Uterus (tissue), 4 donors: ENCODE measurements around the gene HELT. TPM values are rescaled to one million over a fixed set of nuclear protein-coding genes. Genes with fewer than 3 reads are reported as not detected.

Experiments used
- DNase-seq, 2 donors: peaks; one replicate each; pipeline ENCODE4 v3.0.0-alpha.2; 2019 to 2020
- H3K27ac ChIP-seq, 2 donors: fragments of 200-600 bp; sonication (generic); 1 replicate in 1 of 2; 2 replicates in 1 of 2; pipeline ENCODE4 v1.5.1; 2016 to 2018
- H3K27me3 ChIP-seq, 2 donors: fragments of 200-600 bp; sonication (generic); one replicate each; pipeline ENCODE4 v1.5.1; 2018 to 2019; ENCODE audit warnings: control low read depth in 1 of 2
- H3K36me3 ChIP-seq, 2 donors: fragments of 200-600 bp; sonication (generic); one replicate each; pipeline ENCODE4 v1.5.1; 2019; ENCODE audit warnings: control low read depth in 1 of 2
- H3K4me1 ChIP-seq, 2 donors: fragments of 200-600 bp; sonication (generic); one replicate each; pipeline ENCODE4 v1.5.1; 2018 to 2019; ENCODE audit warnings: control low read depth in 1 of 2
- H3K4me3 ChIP-seq, 2 donors: fragments of 200-600 bp; sonication (generic); 1 replicate in 1 of 2; 2 replicates in 1 of 2; pipeline ENCODE4 v1.5.1; 2018 to 2019; ENCODE audit warnings: mild to moderate bottlenecking in 1 of 2
- H3K9me3 ChIP-seq, 2 donors: fragments of 200-600 bp; sonication (generic); one replicate each; pipeline ENCODE4 v1.5.1; 2019; ENCODE audit warnings: control low read depth in 1 of 2
- POLR2A ChIP-seq, 2 donors: fragments of 450-650 bp; IDR thresholded peaks; one replicate each; pipeline ENCODE4 v1.6.1; 2016; ENCODE audit warnings: antibody characterized with exemption in 2 of 2, mild to moderate bottlenecking in 1 of 2, moderate library complexity in 1 of 2
- intact Hi-C: fragments of 100-400 bp; cut with DNase I; formaldehyde crosslinking; loops from one replicate; pipeline ENCODE4 v1.15.1; 2023; ENCODE audit warnings: low total_unique reads
- total RNA-seq, 4 donors: library from RNA; depleted of rRNA in 3 of 4; stranded (reverse); fragments of >200 nt in 3 of 4; gene quantifications; one replicate each; pipeline versions ENCODE4 v1.1.0 to v1.2.4, GENCODE V29; 2014 to 2023
- TF ChIP-seq, protein P1 (sequence below), 4 experiments: fragments of 200-600 bp in 2 of 4; fragments of 450-650 bp in 2 of 4; sonication (generic) in 2 of 4; IDR thresholded peaks; one replicate each; pipeline ENCODE4 v1.5.1; 2016 to 2019; ENCODE audit warnings: antibody characterized with exemption in 4 of 4, mild to moderate bottlenecking in 2 of 4, moderate library complexity in 1 of 4
- donor health status: DM: yes; HTN: yes; CAD: no.

Gene HELT
- total RNA-seq, 4 donors from 2014 or later = not detected

- no peaks in the 10 kb centered on the region for H3K27me3 ChIP-seq
- H3K4me1 ChIP-seq = no peaks in the 10 kb centered on the region
- no peaks in the 10 kb centered on the region for H3K9me3 ChIP-seq
- no peak overlapping the region for H3K4me3 ChIP-seq
- H3K27ac ChIP-seq = no peak overlapping the region
- intact Hi-C loops = no loop called here
- DNase-seq = no peak
- no peaks in the 10 kb centered on the region for H3K36me3 ChIP-seq
- TF ChIP-seq, protein P1, sequence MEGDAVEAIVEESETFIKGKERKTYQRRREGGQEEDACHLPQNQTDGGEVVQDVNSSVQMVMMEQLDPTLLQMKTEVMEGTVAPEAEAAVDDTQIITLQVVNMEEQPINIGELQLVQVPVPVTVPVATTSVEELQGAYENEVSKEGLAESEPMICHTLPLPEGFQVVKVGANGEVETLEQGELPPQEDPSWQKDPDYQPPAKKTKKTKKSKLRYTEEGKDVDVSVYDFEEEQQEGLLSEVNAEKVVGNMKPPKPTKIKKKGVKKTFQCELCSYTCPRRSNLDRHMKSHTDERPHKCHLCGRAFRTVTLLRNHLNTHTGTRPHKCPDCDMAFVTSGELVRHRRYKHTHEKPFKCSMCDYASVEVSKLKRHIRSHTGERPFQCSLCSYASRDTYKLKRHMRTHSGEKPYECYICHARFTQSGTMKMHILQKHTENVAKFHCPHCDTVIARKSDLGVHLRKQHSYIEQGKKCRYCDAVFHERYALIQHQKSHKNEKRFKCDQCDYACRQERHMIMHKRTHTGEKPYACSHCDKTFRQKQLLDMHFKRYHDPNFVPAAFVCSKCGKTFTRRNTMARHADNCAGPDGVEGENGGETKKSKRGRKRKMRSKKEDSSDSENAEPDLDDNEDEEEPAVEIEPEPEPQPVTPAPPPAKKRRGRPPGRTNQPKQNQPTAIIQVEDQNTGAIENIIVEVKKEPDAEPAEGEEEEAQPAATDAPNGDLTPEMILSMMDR (IDR thresholded peaks at IDR 0.05) = no peak
Observed at GRCh38 chr4:185066179-185066578, 47.9 kb downstream of the HELT start.

DNA sequence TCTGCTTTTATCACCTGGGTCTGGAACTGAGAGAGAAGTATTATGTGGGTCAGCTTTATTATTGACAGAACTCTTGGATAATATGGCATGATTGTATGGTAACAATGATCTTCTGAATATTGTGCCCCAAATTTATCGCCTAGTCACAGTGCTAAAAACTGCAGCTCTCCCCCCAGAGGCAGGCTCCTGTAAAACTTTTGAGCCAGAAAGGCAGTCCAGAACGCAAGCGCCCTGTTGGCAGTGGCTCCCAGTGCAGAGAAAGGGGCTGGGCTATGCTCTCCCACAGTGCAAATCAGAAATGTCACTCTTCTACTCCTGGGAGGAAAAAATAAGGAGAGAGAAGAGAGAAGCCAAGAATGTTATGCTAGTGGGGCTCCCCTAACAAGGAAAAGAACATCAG is 50.5 kb downstream of the HELT start:
- intact Hi-C loops = no loop called here
- TF ChIP-seq, protein P1 (IDR thresholded peaks at IDR 0.05) = no peak
- TF ChIP-seq POLR2A (IDR thresholded peaks at IDR 0.05) = no peak
- Histone ChIP-seq H3K27ac (no peak overlapping the region), H3K4me1 (no peaks in the 10 kb centered on the region), H3K27me3 (no peaks in the 10 kb centered on the region), H3K36me3 (no peaks in the 10 kb centered on the region), H3K9me3 (no peaks in the 10 kb centered on the region), H3K4me3 (no peak overlapping the region)
- no peak for DNase-seq

Other genes with a start within 250 kb of the HELT start
- gene ACSL1, start 192.5 kb upstream of the HELT start, total RNA-seq = 10 to 100 TPM; 27.3 to 98.4 (median 70.1) TPM
- gene SLC25A4, start 124.8 kb downstream of the HELT start, total RNA-seq = 10 to 100 TPM in 2 of 4 donors, 1 to 10 TPM in 2; 9.5 to 24.4 (median 14.4) TPM
- gene CFAP97, start 185.5 kb downstream of the HELT start, total RNA-seq = 10 to 100 TPM; 20.9 to 63.1 (median 42.0) TPM
- gene SNX25, start 191.1 kb downstream of the HELT start, total RNA-seq = 100 to 1,000 TPM in 1 of 4 donors, 10 to 100 TPM in 2, 1 to 10 TPM in 1; 7.1 to 113 (median 20.9) TPM